ENCODE results near the gene LRRC28. TPM values are rescaled to one million over a fixed set of nuclear protein-coding genes. Genes with fewer than 3 reads are reported as not detected.

Gene LRRC28
- total RNA-seq, 1 donor from 2014 or later: 34.2 TPM

- Histone ChIP-seq H3K4me3 (ENCODE audit: low read depth, low read length) (no peak overlapping the region), H3K27me3 (ENCODE audit: control insufficient read depth, insufficient read depth, low read length) (no peaks in the 10 kb centered on the region), H3K36me3 (ENCODE audit: control insufficient read depth, insufficient read depth, low read length) (no peaks in the 10 kb centered on the region)
- no peak for TF ChIP-seq CTCF (IDR thresholded peaks at IDR 0.05; ENCODE audit: insufficient read depth, low read length, poor library complexity, severe bottlenecking)
- DNase-seq (ENCODE audit: low read depth): no peak
Measured at GRCh38 chr15:99437315-99438223, 186.3 kb downstream of the LRRC28 start.

GRCh38 chr15:99438224-99438585 is 186.9 kb downstream of the LRRC28 start:
- H3K27me3 ChIP-seq (ENCODE audit: control insufficient read depth, insufficient read depth, low read length): no peaks in the 10 kb centered on the region
- TF ChIP-seq CTCF (IDR thresholded peaks at IDR 0.05; ENCODE audit: insufficient read depth, low read length, poor library complexity, severe bottlenecking): no peak

GRCh38 chr15:99438691-99439523 is 187.6 kb downstream of the LRRC28 start:
- no peak for TF ChIP-seq CTCF (IDR thresholded peaks at IDR 0.05; ENCODE audit: insufficient read depth, low read length, poor library complexity, severe bottlenecking)
- Histone ChIP-seq H3K36me3 (ENCODE audit: control insufficient read depth, insufficient read depth, low read length) (no peaks in the 10 kb centered on the region), H3K27me3 (ENCODE audit: control insufficient read depth, insufficient read depth, low read length) (no peaks in the 10 kb centered on the region), H3K4me3 (ENCODE audit: low read depth, low read length) (no peak overlapping the region)
- DNase-seq (ENCODE audit: low read depth): no peak

More at GRCh38 chr15:99438224-99438585, 186.9 kb downstream of the LRRC28 start:
- Histone ChIP-seq H3K36me3 (ENCODE audit: control insufficient read depth, insufficient read depth, low read length) (no peaks in the 10 kb centered on the region), H3K4me3 (ENCODE audit: low read depth, low read length) (no peak overlapping the region)
- no peak for DNase-seq (ENCODE audit: low read depth)

DNA sequence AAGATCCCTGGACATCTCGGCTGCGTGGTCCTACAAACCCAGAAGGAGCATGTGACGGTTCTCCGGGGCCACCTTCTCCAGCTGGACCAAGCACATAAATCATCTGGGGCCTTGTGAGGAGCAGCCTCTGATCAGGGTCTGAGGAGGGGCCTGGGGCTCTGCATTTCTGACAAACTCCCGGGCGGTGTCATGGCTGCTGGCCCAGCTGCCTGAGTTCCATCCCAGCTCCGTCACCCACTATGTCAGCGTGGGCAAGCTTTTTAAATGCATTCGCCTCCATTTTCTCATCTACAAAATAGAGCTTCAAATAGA is 188.2 kb downstream of the LRRC28 start:
- Histone ChIP-seq H3K27me3 (ENCODE audit: control insufficient read depth, insufficient read depth, low read length) (no peaks in the 10 kb centered on the region), H3K36me3 (ENCODE audit: control insufficient read depth, insufficient read depth, low read length) (no peaks in the 10 kb centered on the region), H3K4me3 (ENCODE audit: low read depth, low read length) (no peak overlapping the region)
- no peak for DNase-seq (ENCODE audit: low read depth)
- no peak for TF ChIP-seq CTCF (IDR thresholded peaks at IDR 0.05; ENCODE audit: insufficient read depth, low read length, poor library complexity, severe bottlenecking)

- H3K36me3 ChIP-seq (ENCODE audit: control insufficient read depth, insufficient read depth, low read length): no peaks in the 10 kb centered on the region
- DNase-seq (ENCODE audit: low read depth): no peak
- H3K4me3 ChIP-seq (ENCODE audit: low read depth, low read length): no peak overlapping the region
- TF ChIP-seq CTCF (IDR thresholded peaks at IDR 0.05; ENCODE audit: insufficient read depth, low read length, poor library complexity, severe bottlenecking): no peak
- no peaks in the 10 kb centered on the region for H3K27me3 ChIP-seq (ENCODE audit: control insufficient read depth, insufficient read depth, low read length)
Measured at GRCh38 chr15:99440029-99440428, 188.7 kb downstream of the LRRC28 start.

Other genes starting within 250 kb of the LRRC28 start
- 0.21 TPM in 1 of 2 replicates, not detected in the other for gene PGPEP1L, start 243.7 kb upstream of the LRRC28 start, total RNA-seq
- 3.7 and 3.9 TPM in 2 replicates for gene SYNM, start 146.4 kb upstream of the LRRC28 start, total RNA-seq
- gene TTC23, start 1.9 kb upstream of the LRRC28 start, total RNA-seq: 11.6 and 14.9 TPM in 2 replicates